ENCODE measurements around the gene ANGPTL2.

The ANGPTL2 gene

DNA sequence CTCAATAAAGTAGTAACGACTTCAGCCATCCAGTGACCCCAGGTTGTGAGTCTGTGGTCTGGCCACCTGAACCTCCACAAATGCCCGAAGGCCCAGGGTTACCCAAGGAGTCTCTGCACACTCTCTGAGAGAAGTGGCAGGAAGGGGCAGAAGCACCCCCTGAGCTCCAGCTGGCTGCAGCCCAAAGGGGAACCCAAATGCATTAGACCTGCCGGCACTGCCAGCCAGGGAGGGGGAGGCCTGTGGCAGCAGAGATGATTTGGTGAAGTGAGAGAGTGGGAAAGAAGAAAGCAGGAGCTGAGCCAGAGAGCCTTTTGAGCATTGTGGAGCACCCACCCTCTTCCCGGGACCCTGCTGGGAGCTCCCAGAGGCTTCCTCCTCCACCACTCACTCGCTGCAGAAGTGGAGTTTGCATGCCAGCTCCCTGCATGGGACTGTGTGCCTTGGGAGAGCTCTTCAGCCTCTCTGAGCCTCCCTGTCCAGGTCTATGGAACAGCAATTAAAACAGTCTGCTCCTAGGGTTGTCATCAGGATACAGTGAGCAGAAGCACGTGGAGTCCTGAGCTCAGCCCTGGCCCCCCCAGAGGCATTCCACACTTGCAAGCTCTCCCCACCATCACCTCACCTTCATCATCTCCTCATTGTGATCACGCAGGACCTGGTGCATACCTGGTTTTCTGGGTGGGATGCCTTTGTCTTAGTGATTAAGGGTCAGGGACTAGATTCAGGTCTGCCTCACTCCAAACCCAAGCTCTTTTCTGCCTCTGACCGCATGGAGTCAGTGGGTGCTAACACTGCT is 13.8 kb upstream of the ANGPTL2 start:
- no peak for DNase-seq

DNA sequence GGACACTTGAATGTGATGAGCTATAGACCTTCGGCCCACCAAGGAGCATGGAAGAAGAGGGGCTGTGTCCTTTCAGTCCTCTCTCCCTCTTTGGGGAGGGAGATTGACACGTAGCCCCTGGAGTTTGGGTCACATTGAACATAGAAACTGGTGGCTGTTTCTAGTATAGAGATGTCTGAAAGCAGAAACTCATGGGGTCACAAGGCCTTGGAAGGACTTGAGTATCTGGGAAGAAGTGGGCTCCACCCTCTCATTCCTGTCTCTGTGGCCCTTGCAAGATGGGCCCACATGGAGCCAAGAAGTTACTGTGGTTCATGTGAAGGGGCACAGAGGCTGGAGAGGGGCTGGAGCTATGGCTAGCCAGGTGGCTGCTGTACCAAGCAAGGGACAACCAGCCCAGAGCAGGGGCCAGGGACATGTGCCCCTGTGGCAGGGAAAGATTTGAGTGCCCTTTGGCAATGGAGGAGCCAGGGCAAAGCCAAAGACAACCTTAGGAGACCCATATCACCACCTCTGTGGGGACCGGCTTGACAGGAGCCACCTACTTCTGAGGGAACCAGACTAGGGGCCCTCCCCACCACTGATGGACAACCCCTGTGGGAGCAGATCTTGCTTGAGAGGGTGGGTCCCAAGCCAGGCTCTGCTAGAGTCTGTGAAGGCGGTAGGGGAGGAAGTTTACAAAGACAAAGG is 12.8 kb upstream of the ANGPTL2 start:
- no peak for DNase-seq

DNA sequence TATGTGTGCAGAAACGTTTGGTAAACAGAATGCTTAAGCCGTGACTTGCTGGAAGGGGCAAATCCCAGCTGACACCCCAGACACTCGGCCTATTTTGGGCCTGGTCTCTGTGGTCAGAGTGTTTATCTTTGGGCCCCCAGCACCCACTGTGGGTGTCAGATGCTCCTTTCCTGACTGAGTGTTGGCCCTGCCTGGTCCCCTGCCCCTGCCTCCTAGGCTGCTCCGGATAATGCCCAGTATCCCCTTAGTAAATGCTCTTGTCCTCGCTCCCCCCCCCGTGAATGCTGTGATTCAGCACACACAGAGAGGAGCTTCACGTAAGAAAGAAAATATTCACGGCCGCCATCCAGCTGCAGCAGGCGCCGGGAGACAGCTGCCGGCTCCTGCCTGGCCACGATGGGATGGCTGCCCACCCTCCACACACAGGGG is 11.3 kb upstream of the ANGPTL2 start:
- no peak for DNase-seq

DNA sequence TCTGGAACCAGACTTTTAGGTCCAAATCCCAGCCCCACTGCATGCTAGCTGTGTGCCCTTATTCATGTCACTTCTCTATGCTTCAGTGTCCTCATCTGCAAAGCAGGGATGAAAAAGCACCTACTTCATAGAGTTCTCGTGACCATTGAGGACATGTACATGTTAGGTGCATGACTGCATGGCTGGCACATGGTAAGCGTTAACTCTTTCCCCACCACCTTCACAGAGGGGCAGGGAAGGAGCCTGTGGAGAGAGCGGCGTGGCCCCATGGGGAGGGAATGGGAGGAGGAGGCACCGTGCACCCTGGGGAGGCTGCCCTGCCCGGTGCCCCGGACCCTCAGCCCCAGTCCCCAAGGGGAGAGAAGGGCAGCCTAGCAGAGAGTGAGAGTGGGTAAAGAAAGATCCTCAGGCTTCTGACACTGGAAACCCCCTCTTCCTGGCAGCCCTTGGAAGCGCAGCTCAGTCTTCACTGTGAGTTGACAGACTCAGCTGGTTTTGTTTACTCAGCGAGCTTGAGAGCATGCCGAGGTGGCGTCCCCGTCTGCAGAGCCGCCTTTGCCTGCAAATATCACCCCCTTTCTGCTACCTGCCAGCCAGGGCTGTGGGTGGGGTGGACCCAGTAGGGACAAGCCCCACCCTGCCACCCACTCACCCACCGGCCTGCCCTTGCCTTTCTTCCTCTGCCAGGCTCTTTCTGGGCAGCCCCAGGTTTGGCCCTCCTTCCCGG is 10.6 kb upstream of the ANGPTL2 start:
- no peak for DNase-seq

DNA sequence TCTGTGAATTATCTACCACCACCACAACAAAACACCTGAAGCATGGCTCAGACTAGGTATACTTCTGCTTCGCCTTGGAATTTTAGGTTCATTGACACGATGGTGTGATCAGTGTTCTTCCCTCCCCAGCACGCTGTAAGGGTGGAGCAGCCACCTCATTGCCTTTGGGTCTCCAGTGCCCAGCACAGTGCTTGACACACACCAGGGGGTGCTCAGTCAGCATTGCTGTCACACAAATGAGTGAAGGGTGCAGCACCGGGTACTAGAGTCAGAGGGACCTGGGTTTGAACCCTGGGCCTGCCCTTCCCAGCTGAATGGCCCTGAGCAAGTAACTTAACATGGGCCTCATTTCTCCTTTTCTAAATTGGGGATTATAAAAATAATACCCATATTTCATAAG is 9.9 kb upstream of the ANGPTL2 start:
- no peak for DNase-seq

DNA sequence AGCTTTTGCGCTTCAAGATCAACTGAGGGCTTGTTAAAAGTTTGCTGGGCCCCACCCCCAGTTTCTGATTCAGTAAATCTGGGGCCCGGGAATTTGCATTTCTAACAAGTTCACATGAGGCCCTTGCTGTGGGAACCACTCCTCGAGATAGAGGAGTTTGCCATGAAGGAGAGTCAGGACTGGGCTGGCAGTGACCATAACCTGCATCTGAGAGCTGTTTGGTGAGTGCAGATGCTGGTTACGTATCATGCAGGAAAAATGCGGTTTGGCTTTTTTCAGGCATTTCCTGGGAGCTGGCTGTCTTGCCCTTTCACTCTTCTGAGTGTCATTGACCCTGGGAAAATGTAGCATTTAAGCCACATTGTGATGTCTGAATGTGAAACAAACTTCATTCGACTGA is 9.4 kb upstream of the ANGPTL2 start:
- DNase-seq = no peak

DNA sequence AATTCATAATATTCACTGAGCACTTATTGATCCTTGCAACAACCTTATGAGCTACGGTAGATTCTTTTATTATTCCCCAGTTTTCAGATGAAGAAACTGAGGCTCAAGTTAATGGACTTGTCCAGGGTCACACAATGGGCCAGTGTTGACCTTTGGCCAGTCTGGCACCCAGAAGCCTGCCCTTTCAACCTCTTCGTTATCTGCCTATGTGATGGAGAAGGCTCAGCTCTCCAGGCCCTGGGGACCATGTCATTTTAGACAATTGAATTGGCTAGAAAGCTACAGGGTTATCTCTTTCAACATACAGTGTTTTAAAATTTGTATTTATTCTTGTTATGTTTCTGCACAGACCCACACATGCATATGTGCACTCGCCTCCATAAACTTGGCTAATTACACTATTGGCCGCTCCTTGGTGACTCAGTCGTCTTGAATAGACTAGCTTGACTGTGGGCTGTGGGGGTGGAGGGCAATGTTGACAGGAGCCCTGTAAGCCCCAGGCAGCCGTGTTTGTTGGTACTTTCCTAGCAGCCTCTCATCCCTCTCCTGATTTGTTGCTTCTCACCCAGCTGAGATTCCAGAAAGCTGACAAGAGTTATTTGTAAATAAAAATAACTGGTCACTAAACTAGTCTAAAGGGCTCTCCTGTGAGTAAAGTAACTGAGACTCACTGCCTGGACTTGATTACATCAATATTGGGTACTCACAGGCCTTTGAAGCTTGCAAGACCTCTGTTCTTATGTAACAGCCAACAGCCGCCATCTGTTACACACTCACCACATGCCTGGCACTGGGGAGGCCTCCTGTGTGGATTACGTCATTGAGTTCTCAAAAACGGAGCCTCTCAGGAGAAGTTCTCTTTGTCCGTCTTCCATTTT is 8.5 kb upstream of the ANGPTL2 start:
- peak; percentile 73 for DNase-seq

DNA sequence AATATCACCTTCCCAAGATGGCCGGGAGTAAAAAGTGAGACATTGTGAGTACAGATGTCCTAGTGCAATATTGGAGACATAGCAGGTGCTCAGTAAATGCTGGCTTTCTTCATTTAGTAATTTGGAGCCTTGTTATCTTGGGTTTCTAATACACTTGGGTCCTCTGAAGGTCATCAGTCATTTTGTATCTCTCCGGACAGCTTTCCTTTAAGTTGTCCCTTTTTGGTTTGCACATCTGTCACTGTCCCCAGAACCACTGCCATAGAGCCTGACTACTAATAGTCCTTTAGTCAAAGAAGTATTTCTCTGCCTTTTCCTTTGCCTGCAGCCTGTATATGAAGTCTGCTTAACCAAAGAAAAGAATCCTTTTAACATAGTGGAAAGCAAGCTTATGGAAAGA is 7.8 kb upstream of the ANGPTL2 start:
- no peak for DNase-seq

DNA sequence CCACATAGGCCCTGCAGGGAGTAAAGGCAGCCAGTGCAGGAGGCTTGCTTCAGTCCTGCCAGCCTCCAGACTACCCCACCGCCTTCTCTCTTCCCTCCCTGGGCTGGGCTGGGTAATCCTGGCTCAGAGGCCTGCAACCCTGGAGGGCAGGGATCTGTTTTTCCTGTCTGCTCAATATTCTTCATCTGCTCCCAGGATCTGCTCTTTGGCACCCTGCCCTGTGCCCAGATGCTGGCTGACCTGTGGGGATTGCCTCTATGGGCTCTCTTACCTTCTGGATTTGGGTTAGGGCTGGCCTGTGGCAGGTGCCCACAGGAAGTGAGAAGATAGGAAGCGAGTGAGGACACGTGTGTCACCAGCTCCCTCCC is 7.3 kb upstream of the ANGPTL2 start:
- no peak for DNase-seq

DNA sequence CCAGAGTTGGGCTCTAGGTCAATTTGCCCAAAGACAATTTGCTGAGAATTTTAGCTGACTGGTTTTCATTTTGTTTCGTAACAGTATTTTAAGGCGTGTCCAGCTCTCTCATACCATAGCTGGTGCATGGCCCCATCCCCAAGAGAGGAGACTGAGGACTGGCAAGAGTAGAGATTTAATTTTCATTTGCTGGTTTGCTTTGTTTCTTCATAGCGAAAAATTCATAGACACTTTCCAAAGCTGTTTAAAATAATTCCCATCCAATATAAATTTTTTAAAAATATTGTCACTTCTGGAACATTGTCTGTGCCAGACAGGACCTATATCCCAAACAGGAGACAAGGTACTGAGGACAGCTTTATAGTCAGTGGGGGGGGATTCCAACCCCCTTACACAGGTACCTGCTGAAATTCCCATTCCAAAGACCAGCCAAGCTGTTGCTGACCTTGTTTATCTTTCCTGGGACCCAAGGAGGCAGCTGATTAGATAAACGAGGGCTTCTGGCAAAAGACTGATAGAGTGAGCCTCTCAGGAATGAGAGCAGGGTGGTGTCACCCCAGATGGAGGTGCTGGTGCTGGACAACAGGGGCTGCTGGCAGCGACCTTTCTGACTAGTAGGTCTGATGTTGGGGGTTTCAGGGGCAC is 6.8 kb upstream of the ANGPTL2 start:
- DNase-seq = no peak

DNA sequence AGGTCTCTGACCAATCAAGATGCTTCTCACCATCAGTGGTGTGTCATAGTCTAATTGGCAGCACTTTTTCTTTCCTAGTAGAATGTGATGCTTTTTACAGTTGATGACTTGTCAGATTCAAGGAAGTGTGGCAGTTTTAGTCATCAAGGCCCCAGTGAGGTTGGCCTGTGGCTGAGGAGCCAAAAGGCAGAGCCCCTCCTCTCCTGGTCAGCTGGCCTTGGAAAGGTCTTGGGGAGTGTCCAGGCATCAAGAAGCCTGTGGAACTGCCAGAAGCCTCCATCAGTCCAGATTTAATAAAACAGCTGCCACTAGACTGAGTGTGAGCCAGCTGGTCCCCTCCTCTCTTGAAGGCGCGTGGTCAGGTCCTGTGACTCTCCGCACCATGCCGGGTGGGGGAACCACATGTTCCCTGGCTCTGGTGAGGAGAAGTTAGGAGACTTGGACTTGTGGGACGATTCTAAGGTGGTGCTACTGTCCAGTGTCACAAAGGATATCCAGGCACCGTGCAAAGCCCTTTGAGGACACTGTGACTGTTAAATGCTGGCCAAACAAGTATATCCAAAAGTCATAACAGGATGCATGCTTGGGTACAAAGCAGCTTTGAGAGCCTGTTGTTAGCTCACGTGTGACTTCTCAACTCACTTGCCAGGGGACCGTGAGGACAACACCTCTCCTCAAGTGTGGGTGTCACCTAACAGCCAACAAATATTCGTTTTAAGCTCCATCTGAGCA is 6.1 kb upstream of the ANGPTL2 start:
- no peak for DNase-seq

DNA sequence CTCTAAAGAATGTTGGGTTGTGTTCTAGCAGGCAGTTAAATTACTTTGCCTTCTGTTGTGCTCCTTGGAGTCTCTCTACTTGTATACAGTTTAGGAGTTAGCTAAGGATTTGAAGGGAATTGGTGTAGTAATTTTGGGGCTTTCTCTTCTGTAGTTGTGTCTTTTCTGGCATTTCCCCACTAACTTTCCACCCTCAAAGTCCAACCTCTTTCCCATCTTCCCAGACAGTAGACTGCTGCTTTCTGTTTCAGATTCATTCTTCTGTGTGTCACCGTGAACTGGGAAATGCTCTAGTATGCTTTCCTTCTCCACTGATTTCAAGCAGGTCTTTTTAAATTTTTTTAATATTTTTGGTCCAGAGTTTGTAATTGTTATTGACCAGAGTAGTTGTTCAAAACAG is 4.5 kb upstream of the ANGPTL2 start:
- no peak for DNase-seq

DNA sequence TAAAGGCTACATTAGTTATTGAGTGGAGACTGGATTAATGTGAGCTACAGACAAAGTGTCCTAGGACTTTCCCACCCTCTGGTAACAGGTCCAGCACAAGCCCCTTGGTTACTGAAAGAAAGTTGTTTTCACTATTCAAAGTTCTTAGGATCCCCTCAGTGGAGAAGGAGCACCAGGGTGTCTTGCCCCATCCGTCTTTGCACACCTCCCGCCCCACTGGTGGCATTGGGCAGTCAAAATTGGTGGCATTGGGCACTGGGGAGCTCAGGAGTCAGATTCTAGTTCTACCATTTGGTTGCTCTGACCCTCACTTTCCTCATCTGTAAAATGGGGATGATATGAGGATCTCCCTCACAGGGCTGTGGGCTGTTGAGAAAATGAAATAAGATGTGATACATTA is 2.4 kb upstream of the ANGPTL2 start:
- DNase-seq = no peak

DNA sequence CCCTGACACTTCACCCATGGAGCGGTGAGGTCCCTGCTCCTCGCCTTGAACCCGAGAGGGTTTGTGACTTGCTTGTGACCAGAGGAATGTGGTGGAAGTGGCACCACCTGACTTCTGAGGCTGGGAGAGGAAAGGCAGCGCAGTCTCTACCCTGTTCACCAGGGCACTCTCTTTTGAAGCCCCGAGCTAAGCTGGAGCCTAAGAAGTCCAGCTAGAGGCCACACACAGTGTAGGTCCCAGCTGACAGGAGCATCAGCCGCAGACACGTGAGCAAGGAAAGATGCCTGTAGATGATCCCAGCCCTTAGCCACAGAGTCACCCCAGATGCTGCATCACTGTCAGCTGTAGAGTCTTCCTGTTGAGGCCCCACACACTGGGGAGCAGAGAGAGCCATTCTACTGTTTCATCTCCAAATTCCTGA is 1.7 kb upstream of the ANGPTL2 start:
- no peak for DNase-seq

DNA sequence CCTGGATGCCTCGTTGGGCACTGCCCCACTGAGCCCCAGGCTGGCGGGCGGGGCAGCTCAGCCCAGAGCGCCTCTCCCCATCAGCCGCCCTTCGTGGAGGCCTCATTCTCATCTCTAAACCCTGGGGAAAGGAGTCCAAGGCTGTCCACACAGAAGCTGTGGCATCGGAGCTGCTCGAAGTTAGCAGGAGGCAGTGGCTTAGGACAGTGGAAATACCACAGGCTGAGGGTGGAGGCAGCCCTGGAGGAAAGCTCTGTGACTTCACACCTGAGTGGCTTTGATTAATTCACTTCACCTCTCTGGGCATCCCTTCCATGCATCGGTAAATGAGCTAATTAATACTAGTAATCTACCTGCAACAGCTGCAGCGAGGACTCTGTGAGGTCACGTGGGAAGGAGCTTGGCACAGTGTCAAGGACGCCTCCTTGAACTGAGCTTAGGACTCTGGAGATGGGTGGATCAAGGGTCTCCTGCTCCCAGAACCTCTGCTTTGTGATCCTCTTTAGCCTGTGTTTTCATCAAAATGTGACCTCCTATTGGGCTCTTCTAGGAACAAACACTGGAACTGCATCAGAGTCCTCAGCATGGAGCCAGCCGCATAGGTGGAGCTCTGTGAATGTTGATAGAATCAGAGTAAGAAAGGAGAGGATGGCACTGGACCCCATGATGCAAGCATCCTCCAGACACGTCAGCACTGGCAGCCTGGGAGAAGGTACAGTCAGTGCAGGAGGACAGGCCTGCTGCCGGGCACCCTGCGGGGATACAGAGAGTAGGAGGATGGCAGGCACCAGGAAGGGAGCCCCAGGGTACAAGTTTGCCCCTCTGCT is 842 bp upstream of the ANGPTL2 start:
- DNase-seq = no peak

DNA sequence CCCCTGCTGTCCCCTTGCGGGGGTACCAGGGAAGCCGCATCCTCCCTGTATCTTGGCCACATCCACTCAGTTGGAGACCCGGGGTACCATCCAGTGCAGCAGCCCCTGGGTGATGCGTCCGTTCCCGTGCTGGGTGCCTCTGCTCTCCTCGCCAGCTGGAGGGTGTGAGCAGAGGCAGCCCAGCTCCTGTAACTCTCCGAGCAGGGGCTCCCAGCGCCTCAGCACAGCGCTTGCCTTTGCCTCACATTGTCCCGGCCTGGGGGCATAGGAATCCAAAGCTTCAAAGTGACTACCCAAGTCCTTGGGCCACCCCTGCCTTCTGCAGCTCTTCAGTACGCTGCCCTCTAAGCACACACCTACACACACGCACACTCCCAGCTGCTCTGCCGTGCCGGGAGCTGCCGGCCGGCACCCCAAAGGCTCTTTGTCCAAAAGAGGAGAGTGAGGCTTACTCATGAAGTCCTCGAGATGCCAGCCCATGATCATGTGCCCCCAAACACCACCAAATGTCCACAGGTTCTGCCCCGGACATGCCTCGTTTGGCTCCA is 733 bp downstream of the ANGPTL2 start:
- no peak for DNase-seq

DNA sequence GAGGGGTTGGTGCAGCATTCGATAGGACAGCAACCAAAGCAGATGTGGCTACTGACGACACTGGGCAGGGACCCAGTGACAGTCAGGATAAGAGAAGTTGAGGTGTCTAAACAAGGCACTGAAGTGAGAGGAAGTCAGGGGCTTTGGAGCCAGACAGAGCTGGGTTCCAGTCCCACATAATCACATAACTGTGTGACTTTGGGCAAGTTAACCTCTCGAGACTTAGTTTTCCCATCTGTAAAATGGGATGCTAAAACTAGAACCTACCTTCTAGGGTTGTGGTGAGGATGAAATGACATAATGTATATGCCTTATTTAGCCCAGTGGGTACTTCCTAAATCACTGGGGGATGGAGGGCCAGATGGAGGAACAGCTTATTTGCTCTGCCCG is 3.1 kb downstream of the ANGPTL2 start:
- DNase-seq = no peak

DNA sequence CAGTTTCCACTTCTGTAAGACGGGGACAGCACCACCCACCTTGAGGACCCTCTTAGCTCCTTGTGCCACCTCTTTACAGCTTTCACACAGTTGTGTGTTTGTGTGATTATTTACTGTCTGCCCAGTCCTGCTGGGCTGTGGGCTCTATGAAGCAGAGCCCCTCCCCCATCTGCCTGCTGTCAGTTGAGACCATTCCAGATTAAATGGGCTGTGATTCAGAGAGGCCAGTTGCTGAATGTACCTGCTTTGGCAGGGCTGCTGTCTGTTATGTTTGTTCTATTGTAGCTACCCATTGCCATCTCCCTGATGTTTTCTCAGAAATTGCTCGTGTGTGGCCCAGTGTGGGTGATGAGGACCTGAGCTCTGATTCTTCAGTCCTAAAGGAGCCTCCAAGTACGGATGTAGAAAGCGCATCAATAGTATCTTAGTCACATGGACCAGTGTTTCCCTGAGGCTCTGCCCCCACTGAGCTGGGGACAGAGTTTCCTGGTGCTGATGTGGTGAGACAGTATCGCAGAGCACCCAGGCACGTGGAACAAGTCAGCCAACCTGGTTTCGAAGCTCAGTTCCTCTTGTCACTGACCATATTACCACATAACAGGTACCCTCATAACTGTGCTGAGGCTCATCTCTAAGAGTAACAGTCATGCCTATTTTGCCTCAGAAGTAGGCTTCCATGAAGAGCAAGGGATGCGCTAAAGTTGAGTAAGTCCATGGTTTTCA is 3.7 kb downstream of the ANGPTL2 start:
- DNase-seq = no peak

DNA sequence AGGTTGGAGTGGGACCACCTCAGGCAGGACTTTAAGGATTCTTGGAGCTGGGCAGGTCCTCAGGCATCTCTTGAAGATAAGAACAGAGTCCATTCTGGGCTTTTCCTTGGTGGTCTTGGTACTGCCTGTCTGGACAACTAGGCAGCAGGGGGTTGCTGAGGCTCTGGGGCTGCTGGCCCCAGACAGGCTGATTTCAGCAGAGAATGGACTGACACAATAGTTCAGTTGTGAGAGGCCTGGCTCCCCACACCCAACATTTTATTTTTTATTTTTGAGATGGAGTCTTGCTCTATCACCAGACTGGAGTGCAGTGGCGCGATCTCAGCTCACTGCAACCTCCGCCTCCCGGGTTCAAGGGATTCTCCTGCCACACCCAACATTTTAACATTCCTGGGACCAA is 4.6 kb downstream of the ANGPTL2 start:
- no peak for DNase-seq

DNA sequence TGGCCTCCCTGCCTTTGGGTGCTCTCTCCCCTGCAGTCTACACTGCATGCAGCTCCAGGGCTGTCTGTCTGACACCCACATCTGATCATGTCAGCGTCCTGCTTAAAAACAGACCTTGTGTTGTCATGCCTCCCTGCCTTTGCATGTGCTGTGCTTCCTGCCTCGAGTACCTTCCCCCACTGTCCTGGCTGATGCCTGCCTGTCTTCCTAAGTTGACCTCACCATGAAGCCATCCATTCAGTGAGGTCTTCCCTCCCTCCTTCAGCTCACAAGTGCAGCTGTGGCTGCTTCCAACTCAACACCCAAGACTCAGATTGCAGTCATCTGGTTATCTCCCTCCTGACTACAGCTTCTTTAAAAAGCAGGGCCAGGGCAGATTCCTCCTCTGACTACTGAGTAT is 5.5 kb downstream of the ANGPTL2 start:
- DNase-seq = no peak
